Stomach (tissue), 9 donors: ENCODE results near the gene HIBCH. TPM values are rescaled to one million over a fixed set of nuclear protein-coding genes. Genes with fewer than 3 reads are reported as not detected.

Experiments used
- DNase-seq, 2 donors: peaks; one replicate each; pipeline versions ENCODE4 v3.0.0 to v3.0.0-alpha.2; 2013 to 2019
- H3K27ac ChIP-seq, 5 donors: fragments of 200-600 bp in 4 of 5; sonication (generic) in 4 of 5; one replicate each; pipeline ENCODE4 v1.5.1; 2013 to 2019; ENCODE audit warnings: mild to moderate bottlenecking in 1 of 5, moderate library complexity in 1 of 5
- H3K27me3 ChIP-seq, 3 donors: fragments of 200-600 bp; sonication (generic); one replicate each; pipeline ENCODE4 v1.5.1; 2017 to 2019; ENCODE audit warnings: mixed run types in 1 of 3
- H3K36me3 ChIP-seq, 4 donors: fragments of 200-600 bp; sonication (generic); 1 replicate in 3 of 4; 2 replicates in 1 of 4; pipeline ENCODE4 v1.5.1; 2016 to 2019
- H3K4me1 ChIP-seq, 4 donors: fragments of 200-600 bp; sonication (generic); one replicate each; pipeline ENCODE4 v1.5.1; 2016 to 2019
- H3K4me3 ChIP-seq, 4 donors: fragments of 200-600 bp; sonication (generic) in 3 of 4; one replicate each; pipeline ENCODE4 v1.5.1; 2016 to 2019; ENCODE audit warnings: mild to moderate bottlenecking in 1 of 4
- H3K9me3 ChIP-seq, 4 donors: fragments of 200-600 bp; sonication (generic); one replicate each; pipeline ENCODE4 v1.5.1; 2016 to 2019
- CTCF ChIP-seq, 7 experiments: fragments of 450-650 bp in 4 of 7; fragments of 200-600 bp in 3 of 7; sonication (generic) in 3 of 7; IDR thresholded peaks; one replicate each; pipeline ENCODE4 v1.5.1; 2016 to 2019; ENCODE audit warnings: antibody characterized with exemption in 7 of 7, control low read depth in 2 of 7, mild to moderate bottlenecking in 1 of 7
- EP300 ChIP-seq: sonication (generic); formaldehyde crosslinking; IDR thresholded peaks from one replicate; pipeline ENCODE4 v1.6.1; 2017; ENCODE audit warnings: antibody characterized with exemption
- POLR2A ChIP-seq, 4 donors: fragments of 450-650 bp; IDR thresholded peaks; one replicate each; pipeline ENCODE4 v1.6.1; 2016; ENCODE audit warnings: antibody characterized with exemption in 4 of 4, control low read depth in 2 of 4, mild to moderate bottlenecking in 1 of 4, moderate library complexity in 1 of 4
- POLR2AphosphoS5 ChIP-seq, 3 donors: sonication (generic); formaldehyde crosslinking; IDR thresholded peaks; one replicate each; pipeline ENCODE4 v1.6.1; 2016; ENCODE audit warnings: antibody characterized with exemption in 3 of 3
- WGBS, 5 donors: extraction: QIAGEN DNeasy Blood & Tissue Kit in 3 of 5; methylation state at CpG; one replicate each; pipeline versions ENCODE4 v1.1.5 to v1.1.7; 2013 to 2018; 5-methylcytosine and 5-hydroxymethylcytosine counted together
- intact Hi-C: fragments of 100-400 bp; cut with DNase I; formaldehyde crosslinking; loops from one replicate; pipeline ENCODE4 v1.15.1; 2023; ENCODE audit warnings: low total_unique reads
- polyA plus RNA-seq, 3 donors: library from polyadenylated mRNA; stranded (reverse); fragments of 200-250 nt; gene quantifications; one replicate each; pipeline ENCODE4 v1.2.3, GENCODE V29; 2013
- total RNA-seq, 5 donors: library from RNA; depleted of rRNA; stranded (reverse); fragments of >200 nt; gene quantifications; one replicate each; pipeline versions ENCODE4 v1.1.0 to v1.2.3, GENCODE V29; 2014 to 2016
- donor health status: healthy with polysubstance abuse.
- donor health status: Bipolar disorder and iron deficiency.
- donor health status: healthy.

Gene HIBCH
- total and polyA plus RNA-seq, 8 donors: 10.3 to 93.3 (median 23.1) TPM

- no peak for TF ChIP-seq CTCF (IDR thresholded peaks at IDR 0.05)
- no peak for TF ChIP-seq EP300
- no peak for TF ChIP-seq POLR2A (IDR thresholded peaks at IDR 0.05)
- TF ChIP-seq POLR2AphosphoS5 (IDR thresholded peaks at IDR 0.05): no peak
- intact Hi-C loops: no loop called here
- H3K4me1 ChIP-seq: peaks cover 0 to 47% (median 21%) of the 10 kb centered on the region in 4 donors
- H3K27me3 ChIP-seq: no peaks in the 10 kb centered on the region
- no peak overlapping the region for H3K4me3 ChIP-seq
- H3K36me3 ChIP-seq: no peaks in the 10 kb centered on the region
- DNase-seq: peak in 1 of 2 donors; percentile 32
- 57 to 86% (median 67%) methylated on average over 8 of the region's 8 CpGs for WGBS, 5 donors
- peak overlapping the region in 2 of 5 donors; percentile 41 to 52 for H3K27ac ChIP-seq
- no peaks in the 10 kb centered on the region for H3K9me3 ChIP-seq
Observed at GRCh38 chr2:190352668-190353536, 33.3 kb upstream of the HIBCH start.

GRCh38 chr2:190351955-190352354 is 32.3 kb upstream of the HIBCH start:
- 42 to 66% (median 55%) methylated on average over 3 of the region's 3 CpGs for WGBS, 5 donors
- Histone ChIP-seq H3K4me3 (no peak overlapping the region), H3K9me3 (no peaks in the 10 kb centered on the region), H3K27ac (no peak overlapping the region), H3K27me3 (no peaks in the 10 kb centered on the region), H3K36me3 (no peaks in the 10 kb centered on the region), H3K4me1 (peaks cover 0 to 50% (median 16%) of the 10 kb centered on the region in 4 donors)
- TF ChIP-seq EP300 (no peak), CTCF (IDR thresholded peaks at IDR 0.05) (no peak), POLR2A (IDR thresholded peaks at IDR 0.05) (no peak)
- intact Hi-C loops: no loop called here
- peak in 1 of 2 donors; percentile 42 for DNase-seq

GRCh38 chr2:190350371-190350770 is 30.7 kb upstream of the HIBCH start:
- H3K36me3 ChIP-seq: no peaks in the 10 kb centered on the region
- H3K9me3 ChIP-seq: no peaks in the 10 kb centered on the region
- H3K4me3 ChIP-seq: no peak overlapping the region
- no peak for DNase-seq
- H3K4me1 ChIP-seq: peaks cover 0 to 50% (median 17%) of the 10 kb centered on the region in 4 donors
- TF ChIP-seq POLR2A (IDR thresholded peaks at IDR 0.05) (no peak), EP300 (no peak), POLR2AphosphoS5 (IDR thresholded peaks at IDR 0.05) (no peak), CTCF (IDR thresholded peaks at IDR 0.05) (no peak)
- no peaks in the 10 kb centered on the region for H3K27me3 ChIP-seq
- no peak overlapping the region for H3K27ac ChIP-seq
- intact Hi-C loops: no loop called here

- Histone ChIP-seq H3K9me3 (no peaks in the 10 kb centered on the region), H3K27ac (peak overlapping the region; percentile 75 to 95 (median 89)), H3K36me3 (no peaks in the 10 kb centered on the region), H3K4me3 (peak overlapping the region; percentile 72 to 79 (median 77)), H3K27me3 (no peaks in the 10 kb centered on the region), H3K4me1 (peaks cover 7 to 39% (median 22%) of the 10 kb centered on the region in 4 donors)
- intact Hi-C loops: no loop called here
- WGBS, 5 donors: 12 to 28% (median 23%) methylated on average over 7 of the region's 7 CpGs
- DNase-seq: peak; percentile 48 to 77
- TF ChIP-seq EP300: no peak
- TF ChIP-seq POLR2AphosphoS5 (IDR thresholded peaks at IDR 0.05): no peak
- no peak for TF ChIP-seq POLR2A (IDR thresholded peaks at IDR 0.05)
- TF ChIP-seq CTCF (IDR thresholded peaks at IDR 0.05): peak in 3 of 7 experiments; percentile 15 to 31 (median 16)
Observed at GRCh38 chr2:190344276-190344827, 24.7 kb upstream of the HIBCH start.
